OCI-LY7 (cell line): ENCODE results near the gene PRKN. TPM values are rescaled to one million over a fixed set of nuclear protein-coding genes. Genes with fewer than 3 reads are reported as not detected.

Source experiments
- BruUV-seq: library from RNA; stranded (reverse); fragments of 400-500 nt; replicated peaks from 2 replicates; lab custom pipeline; 2021; lab: Mats Ljungman, UMichigan
- CTCF ChIA-PET: fragments of 300-600 bp; sonication (Branson Sonifier 250); formaldehyde crosslinking; loops from one replicate; lab custom pipeline; 2022; ENCODE audit warnings: antibody characterized with exemption; ENCODE audit not compliant: unreplicated experiment; lab: Charles Lee
- POLR2A ChIA-PET: fragments of 300-600 bp; sonication (Branson Sonifier 250); formaldehyde crosslinking; loops from one replicate; lab custom pipeline; 2022; ENCODE audit warnings: antibody characterized with exemption; lab: Charles Lee
- DNase-seq: peaks from one replicate; pipeline ENCODE4 v3.0.0-alpha.2; 2015; ENCODE audit warnings: low spot score
- H2AFZ ChIP-seq: fragments of 200-600 bp; sonication (generic), shearing (Covaris generic); 2 replicates; pipeline ENCODE4 v1.6.1; 2014; ENCODE audit warnings: mild to moderate bottlenecking, antibody characterized with exemption, low read length, moderate library complexity
- H3K27ac ChIP-seq: fragments of 200-600 bp; sonication (generic); 2 replicates; pipeline ENCODE4 v1.5.1; 2014; ENCODE audit warnings: mixed run types, low read depth, mild to moderate bottlenecking, moderate library complexity, low read length, inconsistent platforms; ENCODE audit not compliant: poor library complexity, severe bottlenecking
- H3K36me3 ChIP-seq: fragments of 200-600 bp; sonication (generic); 2 replicates; pipeline ENCODE4 v1.6.1; 2014; ENCODE audit warnings: mild to moderate bottlenecking, antibody characterized with exemption, low read length, moderate library complexity, mixed read lengths; ENCODE audit not compliant: insufficient read depth
- H3K4me1 ChIP-seq: fragments of 200-600 bp; sonication (generic); 2 replicates; pipeline ENCODE4 v1.5.1; 2014; ENCODE audit warnings: mild to moderate bottlenecking, low read length; ENCODE audit not compliant: insufficient read depth, poor library complexity, severe bottlenecking
- H3K4me2 ChIP-seq: fragments of 200-600 bp; sonication (generic); 2 replicates; pipeline ENCODE4 v1.6.1; 2014; ENCODE audit warnings: mild to moderate bottlenecking, low read length
- H3K4me3 ChIP-seq: fragments of 200-600 bp; sonication (generic); 2 replicates; pipeline ENCODE4 v1.5.1; 2014; ENCODE audit warnings: mild to moderate bottlenecking, low read depth, low read length; ENCODE audit not compliant: poor library complexity, severe bottlenecking
- H3K79me2 ChIP-seq: fragments of 200-600 bp; sonication (generic); 2 replicates; pipeline ENCODE4 v1.6.1; 2016; ENCODE audit warnings: low read depth, mild to moderate bottlenecking, low read length, moderate library complexity, mixed read lengths; ENCODE audit not compliant: insufficient read depth
- H3K9me2 ChIP-seq: fragments of 200-600 bp; sonication (generic); 2 replicates; pipeline ENCODE4 v1.6.1; 2016; ENCODE audit warnings: mild to moderate bottlenecking, low read length, mixed read lengths; ENCODE audit not compliant: insufficient read depth
- H3K9me3 ChIP-seq: fragments of 200-600 bp; sonication (generic); 2 replicates; pipeline ENCODE4 v1.6.1; 2014; ENCODE audit warnings: mild to moderate bottlenecking, mixed run types, low read length, mixed read lengths
- H4K20me1 ChIP-seq: fragments of 200-600 bp; sonication (generic); 2 replicates; pipeline ENCODE4 v1.6.1; 2014; ENCODE audit warnings: mild to moderate bottlenecking, antibody characterized with exemption, low read length, moderate library complexity, mixed read lengths; ENCODE audit not compliant: insufficient read depth
- CTCF ChIP-seq: fragments of 200-600 bp; sonication (generic); conservative IDR thresholded peaks from 2 replicates; pipeline ENCODE4 v1.5.1; 2014; ENCODE audit warnings: mild to moderate bottlenecking, antibody characterized with exemption, low read length, moderate library complexity, mixed read lengths
- EZH2phosphoT487 ChIP-seq: fragments of 200-600 bp; sonication (generic); IDR thresholded peaks from 2 replicates; pipeline ENCODE4 v1.6.1; 2018; ENCODE audit warnings: low read depth, borderline replicate concordance, mild to moderate bottlenecking, mixed run types, antibody characterized with exemption, low read length, moderate library complexity, mixed read lengths
- intact Hi-C: fragments of 100-400 bp; cut with micrococcal nuclease; formaldehyde crosslinking; loops from one replicate; pipeline ENCODE4 v1.10.0; 2022; ENCODE audit not compliant: unreplicated experiment
- total RNA-seq, 2 experiments: library from RNA; depleted of rRNA in 1 of 2; stranded (reverse); fragments of >200 nt in 1 of 2; shearing (Covaris generic) in 1 of 2; gene quantifications; 2 replicates each; pipeline ENCODE4 v1.2.3, GENCODE V29; 2014 to 2022

The PRKN gene
- total RNA-seq, 2 experiments from 2014 or later = 1.3 to 2.0 TPM

- Histone ChIP-seq H3K9me2 (no peaks in the 10 kb centered on the region), H3K79me2 (no peaks in the 10 kb centered on the region), H3K4me3 (no peak overlapping the region), H3K4me1 (no peaks in the 10 kb centered on the region), H3K27ac (no peak overlapping the region), H3K9me3 (no peaks in the 10 kb centered on the region), H4K20me1 (no peaks in the 10 kb centered on the region), H3K4me2 (no peak overlapping the region), H2AFZ (no peak overlapping the region), H3K36me3 (no peaks in the 10 kb centered on the region)
- no peak for TF ChIP-seq EZH2phosphoT487
- TF ChIP-seq CTCF = no peak
- intact Hi-C loops = no loop called here
- POLR2A ChIA-PET = no interaction called here
- CTCF ChIA-PET = no interaction called here
- DNase-seq = no peak
- BruUV-seq = no TSS peak
Measured at GRCh38 chr6:162261598-162261997, 466.0 kb downstream of the PRKN start.

GRCh38 chr6:162260027-162260426, 467.5 kb downstream of the PRKN start:
- H3K4me3 ChIP-seq = no peak overlapping the region
- ChIA-PET CTCF (no interaction called here), POLR2A (no interaction called here)

More at GRCh38 chr6:162260027-162260426, 467.5 kb downstream of the PRKN start:
- TF ChIP-seq CTCF (no peak), EZH2phosphoT487 (no peak)
- H2AFZ ChIP-seq = no peak overlapping the region
- no peaks in the 10 kb centered on the region for H3K9me3 ChIP-seq
- no peaks in the 10 kb centered on the region for H3K4me1 ChIP-seq
- no peaks in the 10 kb centered on the region for H4K20me1 ChIP-seq
- no TSS peak for BruUV-seq
- no peaks in the 10 kb centered on the region for H3K36me3 ChIP-seq
- H3K27ac ChIP-seq = no peak overlapping the region
- intact Hi-C loops = no loop called here
- H3K9me2 ChIP-seq = no peaks in the 10 kb centered on the region
- H3K4me2 ChIP-seq = no peak overlapping the region
- H3K79me2 ChIP-seq = no peaks in the 10 kb centered on the region
- DNase-seq = no peak
